GM13976 (cell line): ENCODE results near the gene ZBP1.

ENCODE experiments used
- DNase-seq: peaks from one replicate; pipeline ENCODE4 v3.0.0; 2012; ENCODE audit warnings: low spot score
- in situ Hi-C: fragments of 300-500 bp; cut with MboI; formaldehyde crosslinking; loops from one replicate; pipeline ENCODE4 v1.12.0; 2022; ENCODE audit warnings: low sequenced_read_pairs, mixed read lengths, inconsistent platforms; ENCODE audit not compliant: unreplicated experiment
- TF ChIP-seq, protein P1 (sequence below): IDR thresholded peaks from 2 replicates; pipeline ENCODE4 v1.5.1; 2012; ENCODE audit warnings: borderline replicate concordance, mild to moderate bottlenecking; ENCODE audit not compliant: insufficient read depth; ENCODE audit errors: extremely low read depth, missing control alignments, control extremely low read depth

The ZBP1 gene

DNA sequence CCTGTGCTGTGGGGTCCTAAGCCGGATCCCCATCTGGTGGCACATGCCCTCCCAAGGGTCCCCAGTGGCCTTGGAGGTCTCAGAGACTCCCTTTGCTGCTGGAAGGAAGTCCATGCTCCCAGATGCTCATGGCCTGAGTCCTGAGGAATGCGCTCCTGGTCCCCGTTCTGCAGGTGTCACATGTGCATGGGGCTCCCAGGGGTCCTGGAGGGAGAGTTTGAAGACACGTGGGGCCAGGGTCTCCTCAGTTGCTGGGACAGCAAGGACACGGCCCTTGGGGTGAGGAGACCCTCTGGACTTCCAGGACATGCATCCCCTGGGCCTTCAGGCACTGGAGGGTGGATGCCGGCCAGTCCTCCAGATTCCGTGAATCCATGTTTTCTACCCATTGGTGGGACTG is 11.7 kb downstream of the ZBP1 start:
- in situ Hi-C loops = loop anchor here (25.0 kb wide), 1 partner anchor 579 kb away; no protein-coding TSS in a partner anchor
- TF ChIP-seq, protein P1, sequence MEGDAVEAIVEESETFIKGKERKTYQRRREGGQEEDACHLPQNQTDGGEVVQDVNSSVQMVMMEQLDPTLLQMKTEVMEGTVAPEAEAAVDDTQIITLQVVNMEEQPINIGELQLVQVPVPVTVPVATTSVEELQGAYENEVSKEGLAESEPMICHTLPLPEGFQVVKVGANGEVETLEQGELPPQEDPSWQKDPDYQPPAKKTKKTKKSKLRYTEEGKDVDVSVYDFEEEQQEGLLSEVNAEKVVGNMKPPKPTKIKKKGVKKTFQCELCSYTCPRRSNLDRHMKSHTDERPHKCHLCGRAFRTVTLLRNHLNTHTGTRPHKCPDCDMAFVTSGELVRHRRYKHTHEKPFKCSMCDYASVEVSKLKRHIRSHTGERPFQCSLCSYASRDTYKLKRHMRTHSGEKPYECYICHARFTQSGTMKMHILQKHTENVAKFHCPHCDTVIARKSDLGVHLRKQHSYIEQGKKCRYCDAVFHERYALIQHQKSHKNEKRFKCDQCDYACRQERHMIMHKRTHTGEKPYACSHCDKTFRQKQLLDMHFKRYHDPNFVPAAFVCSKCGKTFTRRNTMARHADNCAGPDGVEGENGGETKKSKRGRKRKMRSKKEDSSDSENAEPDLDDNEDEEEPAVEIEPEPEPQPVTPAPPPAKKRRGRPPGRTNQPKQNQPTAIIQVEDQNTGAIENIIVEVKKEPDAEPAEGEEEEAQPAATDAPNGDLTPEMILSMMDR = no peak
- DNase-seq = no peak

DNA sequence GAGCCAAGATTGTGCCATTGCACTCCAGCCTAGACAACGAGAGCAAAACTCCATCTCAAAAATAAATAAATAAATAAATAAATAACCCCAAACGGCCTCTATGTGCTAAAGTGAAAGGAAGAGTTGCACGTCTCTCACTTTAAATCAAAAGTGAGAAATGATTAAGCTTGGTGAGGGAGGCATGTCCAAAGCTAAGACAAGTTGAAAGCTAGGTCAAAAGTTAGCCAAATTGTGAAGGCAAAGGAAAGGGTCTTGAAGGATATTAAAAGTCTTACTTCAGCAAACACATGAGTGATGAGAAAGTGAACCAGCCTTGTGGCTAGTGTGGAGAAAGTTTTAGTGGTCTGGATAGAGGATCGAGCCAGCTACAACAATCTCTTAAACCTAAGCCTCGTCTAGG is 14.3 kb downstream of the ZBP1 start:
- TF ChIP-seq, protein P1 = no peak
- no peak for DNase-seq
- in situ Hi-C loops = loop anchor here (25.0 kb wide), 1 partner anchor 581 kb away; no protein-coding TSS in a partner anchor

DNA sequence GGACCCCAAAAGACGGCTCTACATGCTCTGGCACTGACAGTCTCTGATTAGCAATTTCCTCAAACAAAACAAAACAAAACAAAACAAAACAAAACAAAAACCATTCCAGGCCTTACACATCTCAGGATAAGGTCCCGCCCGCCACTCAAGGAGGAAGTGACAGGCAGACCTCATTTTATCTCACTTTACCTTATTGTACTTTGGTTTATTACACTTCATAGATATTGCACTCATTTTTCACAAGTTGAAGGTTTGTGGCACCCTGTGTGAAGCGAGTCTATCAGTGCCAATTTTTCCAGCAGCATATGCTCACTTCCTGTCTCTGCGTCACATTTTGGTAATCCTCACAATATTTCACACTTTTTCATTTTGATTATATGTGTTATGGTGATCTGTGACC is 15.2 kb downstream of the ZBP1 start:
- in situ Hi-C loops = loop anchor here (25.0 kb wide), 1 partner anchor 582 kb away; no protein-coding TSS in a partner anchor
- DNase-seq = no peak
- TF ChIP-seq, protein P1 = no peak

DNA sequence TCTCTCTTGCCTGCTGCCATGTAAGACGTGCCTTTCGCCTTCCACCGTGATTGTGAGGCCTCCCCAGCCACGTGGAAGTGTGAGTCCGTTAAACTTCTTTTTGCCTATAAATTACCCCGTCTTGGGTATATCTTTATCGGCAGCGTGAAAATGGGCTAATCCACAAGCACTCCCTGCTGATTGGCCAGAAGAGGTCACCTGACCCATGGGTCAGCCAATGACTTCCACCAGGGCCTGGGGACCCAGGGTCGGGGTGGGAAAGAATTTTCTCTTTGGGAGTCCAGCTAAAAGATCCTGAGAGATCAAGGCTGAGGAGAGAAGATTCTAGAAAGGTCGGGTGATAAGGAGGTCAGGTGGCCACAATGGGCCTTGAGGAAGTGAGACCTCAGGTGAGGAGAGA is 17.1 kb downstream of the ZBP1 start:
- no peak for DNase-seq
- in situ Hi-C loops = loop anchor here (25.0 kb wide), 1 partner anchor 584 kb away; no protein-coding TSS in a partner anchor
- TF ChIP-seq, protein P1 = no peak

DNA sequence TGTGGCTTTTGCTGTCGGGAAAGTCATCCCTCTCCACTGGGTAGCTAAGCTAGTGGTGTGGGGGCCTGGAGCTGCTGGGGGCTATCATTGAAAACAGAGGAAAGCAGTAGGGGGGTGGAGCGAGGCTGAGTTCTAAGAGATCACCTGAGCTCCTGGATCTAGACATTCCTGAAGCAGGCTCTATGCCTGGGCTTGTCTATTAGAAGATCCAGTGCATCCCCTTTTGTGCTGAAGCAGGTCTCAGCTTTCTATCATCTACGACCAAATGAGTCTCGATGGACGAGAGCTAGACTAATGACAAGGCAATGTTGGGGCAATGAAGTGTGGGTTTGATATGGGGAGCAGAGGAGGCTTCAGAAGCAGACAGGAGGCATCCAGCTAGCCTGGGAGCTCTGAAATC is 18.5 kb downstream of the ZBP1 start:
- in situ Hi-C loops = loop anchor here (25.0 kb wide), 1 partner anchor 586 kb away; no protein-coding TSS in a partner anchor
- DNase-seq = no peak
- TF ChIP-seq, protein P1 = no peak

DNA sequence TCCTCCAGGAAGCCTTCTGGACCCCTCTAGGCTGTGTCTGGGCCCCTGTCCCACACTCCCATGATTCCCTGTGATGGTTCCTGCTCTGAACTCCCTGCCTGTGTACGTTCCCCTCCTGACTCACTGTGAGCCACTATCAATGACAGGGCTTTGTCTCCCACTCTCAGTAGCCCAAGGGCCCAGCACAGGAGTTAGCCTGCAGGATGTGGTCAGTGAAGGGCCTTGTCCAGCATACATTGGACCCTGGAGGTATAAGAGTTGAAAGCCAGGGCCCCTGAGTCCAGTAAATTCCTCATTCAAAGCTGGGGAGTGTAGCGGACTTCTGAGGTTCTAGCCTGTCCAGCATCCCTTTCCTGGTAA is 19.0 kb downstream of the ZBP1 start:
- TF ChIP-seq, protein P1 = no peak
- in situ Hi-C loops = loop anchor here (25.0 kb wide), 1 partner anchor 586 kb away; no protein-coding TSS in a partner anchor
- no peak for DNase-seq
